ENCODE measurements around the gene RERG.

DNA sequence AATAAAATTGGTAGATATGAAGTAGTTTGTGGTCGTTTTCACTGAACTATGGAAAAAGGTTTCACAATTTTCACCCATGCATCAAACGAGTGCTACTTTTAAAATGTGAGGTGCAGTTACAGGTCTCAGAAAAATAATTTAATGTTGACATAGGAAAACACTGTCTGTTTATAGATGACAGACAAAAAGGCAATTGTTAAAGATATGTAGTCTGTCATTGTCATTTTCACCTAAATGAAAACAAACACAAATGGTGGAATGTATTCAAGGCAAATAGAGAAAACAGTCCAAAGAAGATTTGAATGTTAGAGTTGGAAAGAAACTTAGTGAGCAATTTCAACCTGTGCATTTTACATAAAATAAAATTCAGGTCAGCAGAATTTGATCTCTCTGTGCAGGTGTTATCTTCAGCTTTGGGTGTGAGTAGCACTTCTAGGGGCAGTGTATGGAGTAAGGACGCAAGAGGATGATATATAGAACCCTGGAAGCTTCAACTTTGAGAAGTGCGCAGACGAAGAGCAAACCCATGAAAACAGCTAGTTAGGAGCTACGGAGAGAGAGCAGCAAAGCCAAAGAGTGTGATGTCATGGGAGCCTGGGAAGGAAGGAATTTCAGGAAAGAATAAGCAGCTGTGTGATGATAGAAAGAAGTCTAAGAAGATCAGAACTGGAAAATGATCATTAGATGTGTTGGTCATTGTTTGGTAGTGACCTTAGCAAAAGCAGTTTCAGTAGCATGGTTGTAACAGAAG lies 6.2 kb downstream of the RERG start:
- TF ChIP-seq, protein P1, sequence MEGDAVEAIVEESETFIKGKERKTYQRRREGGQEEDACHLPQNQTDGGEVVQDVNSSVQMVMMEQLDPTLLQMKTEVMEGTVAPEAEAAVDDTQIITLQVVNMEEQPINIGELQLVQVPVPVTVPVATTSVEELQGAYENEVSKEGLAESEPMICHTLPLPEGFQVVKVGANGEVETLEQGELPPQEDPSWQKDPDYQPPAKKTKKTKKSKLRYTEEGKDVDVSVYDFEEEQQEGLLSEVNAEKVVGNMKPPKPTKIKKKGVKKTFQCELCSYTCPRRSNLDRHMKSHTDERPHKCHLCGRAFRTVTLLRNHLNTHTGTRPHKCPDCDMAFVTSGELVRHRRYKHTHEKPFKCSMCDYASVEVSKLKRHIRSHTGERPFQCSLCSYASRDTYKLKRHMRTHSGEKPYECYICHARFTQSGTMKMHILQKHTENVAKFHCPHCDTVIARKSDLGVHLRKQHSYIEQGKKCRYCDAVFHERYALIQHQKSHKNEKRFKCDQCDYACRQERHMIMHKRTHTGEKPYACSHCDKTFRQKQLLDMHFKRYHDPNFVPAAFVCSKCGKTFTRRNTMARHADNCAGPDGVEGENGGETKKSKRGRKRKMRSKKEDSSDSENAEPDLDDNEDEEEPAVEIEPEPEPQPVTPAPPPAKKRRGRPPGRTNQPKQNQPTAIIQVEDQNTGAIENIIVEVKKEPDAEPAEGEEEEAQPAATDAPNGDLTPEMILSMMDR (conservative IDR thresholded peaks at IDR 0.05), result no peak
- no peak for TF ChIP-seq ZFX (IDR thresholded peaks at IDR 0.05)
